ENCODE measurements around the gene TOP2B.

The TOP2B gene

DNA sequence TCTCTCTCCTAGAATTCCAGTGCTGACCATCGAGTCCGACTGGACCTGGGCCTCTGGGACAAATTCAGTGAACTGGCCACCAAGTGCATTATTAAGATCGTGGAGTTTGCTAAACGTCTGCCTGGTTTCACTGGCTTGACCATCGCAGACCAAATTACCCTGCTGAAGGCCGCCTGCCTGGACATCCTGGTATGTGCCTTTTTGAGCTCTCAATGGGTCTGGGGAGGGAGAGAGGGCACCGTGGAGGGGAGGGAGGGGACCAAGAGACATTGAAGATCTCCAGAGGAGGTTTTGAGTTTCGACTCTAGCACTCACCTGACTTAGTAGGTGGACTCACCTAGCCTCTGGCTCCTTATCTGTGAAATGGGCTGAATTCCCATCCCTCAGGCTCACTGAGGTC is 84.2 kb downstream of the TOP2B start:
- no peak for DNase-seq

DNA sequence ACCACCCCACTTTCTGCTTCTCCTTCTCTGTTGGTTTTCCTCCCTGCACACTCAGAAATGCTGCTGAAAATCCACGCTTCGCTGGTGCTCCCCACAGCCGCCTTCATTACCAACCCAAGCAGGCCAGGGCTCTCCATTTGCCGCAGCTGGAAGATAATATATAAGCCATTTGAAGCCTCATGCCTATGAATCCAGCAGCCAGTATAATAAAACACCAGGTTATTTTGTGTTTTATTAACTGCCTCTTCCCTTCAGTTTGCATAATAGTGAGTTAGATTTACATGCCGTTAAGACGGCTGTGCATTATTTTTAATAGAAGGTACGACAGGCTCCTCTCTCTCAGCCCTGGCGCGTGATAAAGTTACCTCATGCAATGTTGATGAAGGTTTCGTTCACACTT is 86.6 kb downstream of the TOP2B start:
- DNase-seq = no peak

DNA sequence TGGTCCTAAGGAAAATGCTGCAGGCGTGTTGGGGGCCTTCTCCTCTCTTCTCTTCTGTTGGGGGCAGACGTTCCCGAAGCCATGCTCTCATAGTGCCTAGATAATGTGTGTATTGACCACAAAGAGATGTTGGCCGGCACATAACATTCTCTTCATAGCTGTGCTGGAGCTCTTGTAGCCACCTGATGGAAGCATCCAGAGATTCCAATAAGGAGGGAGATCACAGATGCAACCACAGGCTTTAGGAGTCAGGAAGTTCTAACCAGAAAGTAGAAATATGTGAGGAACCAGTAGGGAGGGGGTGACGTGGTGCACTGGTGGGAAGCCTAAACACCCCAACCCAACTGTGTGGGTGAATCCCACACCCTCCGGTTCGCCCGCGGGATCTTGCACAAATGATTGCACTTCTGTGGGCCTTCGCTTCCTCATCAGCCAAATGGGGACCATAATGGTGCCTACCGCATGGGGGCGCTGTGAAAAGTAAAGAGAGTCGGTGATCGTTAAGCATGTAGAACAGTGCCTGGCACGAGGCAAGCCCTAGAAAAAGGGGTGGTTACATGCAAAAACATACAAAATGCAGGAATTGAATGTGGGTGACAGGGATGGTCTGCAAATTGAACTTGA is 87.8 kb downstream of the TOP2B start:
- DNase-seq = no peak

DNA sequence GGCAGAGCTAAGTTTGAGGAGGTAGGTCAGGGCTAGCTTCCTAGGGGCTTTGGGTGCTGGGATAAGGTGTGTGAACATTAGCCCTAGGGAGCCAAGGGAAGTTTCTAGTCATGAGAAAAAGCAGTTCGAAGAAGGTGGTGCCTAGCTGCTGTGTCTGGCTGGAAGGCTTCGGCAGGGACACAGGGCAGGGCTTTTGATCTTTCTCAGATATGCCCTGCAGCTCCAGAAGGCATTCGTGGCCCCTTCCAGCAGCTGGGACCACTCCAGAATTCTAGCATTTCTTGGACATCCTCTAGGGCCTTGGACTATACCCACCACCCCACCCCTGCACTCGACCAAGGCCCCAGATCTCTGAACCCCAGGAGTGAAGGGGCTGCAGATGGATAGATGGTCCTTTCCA is 88.6 kb downstream of the TOP2B start:
- no peak for DNase-seq

DNA sequence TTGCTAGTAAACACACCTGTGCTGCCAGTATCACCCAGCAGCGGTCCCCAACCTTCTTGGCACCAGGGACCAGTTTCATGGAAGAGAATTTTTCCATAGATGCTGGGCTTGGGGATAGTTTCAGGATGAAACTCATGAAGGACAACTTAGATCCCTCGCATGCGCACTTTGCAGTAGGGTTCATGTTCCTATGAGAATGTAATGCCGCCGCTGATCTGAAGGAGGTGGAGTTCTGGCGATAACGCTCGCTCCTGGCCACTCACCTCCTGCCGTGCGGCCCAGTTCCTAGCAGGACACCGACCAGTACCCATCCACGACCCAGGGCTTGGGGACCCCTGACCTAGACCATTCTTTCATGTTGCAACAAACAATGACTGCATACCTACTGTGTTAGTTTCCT is 89.7 kb downstream of the TOP2B start:
- DNase-seq = no peak

- no peak for DNase-seq
These were observed 90.4 kb downstream of the TOP2B start for GRCh38 chr3:25574172-25574765.

GRCh38 chr3:25573386-25574171 is 91.1 kb downstream of the TOP2B start:
- no peak for DNase-seq

GRCh38 chr3:25572919-25573385 is 91.8 kb downstream of the TOP2B start:
- no peak for DNase-seq

DNA sequence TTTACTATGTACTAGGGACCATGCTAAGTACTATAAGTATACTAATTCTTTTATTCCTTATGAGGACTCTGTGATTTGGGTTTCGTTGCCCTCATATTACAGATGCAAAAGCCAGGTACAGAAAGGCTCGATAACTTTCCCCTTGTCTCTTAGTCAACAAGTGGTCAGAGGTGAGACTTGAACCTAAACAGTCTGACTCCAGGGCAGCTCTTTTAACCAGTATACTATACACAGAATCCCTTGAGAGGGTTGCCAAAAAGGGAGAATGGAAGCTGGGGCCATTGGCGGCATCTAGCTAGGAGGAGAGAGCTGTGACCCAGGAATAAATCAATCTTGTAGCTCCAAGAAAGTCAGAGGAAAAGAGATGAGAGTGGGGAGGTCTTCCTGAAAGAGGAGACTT is 92.4 kb downstream of the TOP2B start:
- DNase-seq = no peak

DNA sequence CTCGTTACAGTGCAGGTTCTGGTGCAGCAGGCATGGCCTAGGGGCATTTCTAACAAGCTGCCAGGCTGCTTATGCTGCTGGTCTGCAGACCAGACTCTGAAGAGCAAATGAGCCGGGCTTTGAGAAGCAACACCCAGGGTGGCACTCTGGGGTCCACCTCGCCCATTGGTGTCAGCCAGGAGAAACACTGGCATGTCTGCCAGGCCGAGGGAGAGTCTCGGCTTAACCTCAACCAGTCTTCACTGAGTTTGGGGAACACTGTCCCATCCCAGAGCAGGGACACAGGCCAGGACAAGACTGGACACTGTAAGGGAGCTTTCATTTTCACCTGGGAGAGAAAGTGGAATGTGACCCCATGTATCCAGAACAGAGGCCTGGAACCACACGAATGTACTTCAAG is 93.4 kb downstream of the TOP2B start:
- DNase-seq = no peak

GRCh38 chr3:25568525-25569078 is 96.1 kb downstream of the TOP2B start:
- no peak for DNase-seq

DNA sequence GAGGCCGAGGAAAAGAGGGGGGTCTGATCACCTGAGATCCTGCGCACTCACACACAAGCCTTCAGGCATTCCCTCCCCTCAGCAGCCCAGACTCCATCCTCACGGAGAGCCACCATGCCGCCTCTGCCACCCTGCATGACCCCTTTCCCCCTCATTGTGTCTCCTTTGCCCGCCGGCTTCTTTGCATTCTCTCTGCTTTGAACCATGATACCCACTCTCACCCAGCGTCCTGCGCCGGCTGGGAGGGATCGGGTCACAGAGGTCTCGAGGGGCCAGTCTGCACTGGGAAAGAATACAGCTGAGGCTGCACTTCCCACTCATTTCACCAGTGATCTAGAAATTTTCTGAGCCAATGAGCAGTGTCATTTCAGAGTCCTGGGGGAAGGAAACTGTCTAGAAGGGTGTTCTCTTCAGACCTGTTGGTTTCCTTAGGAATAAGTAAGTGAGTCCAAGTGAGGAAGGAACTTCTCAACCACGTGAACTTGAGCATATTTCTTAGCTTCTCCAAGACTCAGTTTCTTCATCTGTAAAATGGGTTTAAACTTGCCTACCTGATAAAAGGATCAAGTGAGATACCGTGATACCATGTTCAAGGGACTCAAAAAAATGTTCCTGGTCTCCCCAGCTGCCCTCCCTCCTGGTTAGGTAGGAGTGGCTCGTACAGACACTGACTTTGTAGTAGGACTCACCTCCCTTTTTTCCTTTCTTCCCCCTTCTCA is 96.7 kb downstream of the TOP2B start:
- DNase-seq = no peak

DNA sequence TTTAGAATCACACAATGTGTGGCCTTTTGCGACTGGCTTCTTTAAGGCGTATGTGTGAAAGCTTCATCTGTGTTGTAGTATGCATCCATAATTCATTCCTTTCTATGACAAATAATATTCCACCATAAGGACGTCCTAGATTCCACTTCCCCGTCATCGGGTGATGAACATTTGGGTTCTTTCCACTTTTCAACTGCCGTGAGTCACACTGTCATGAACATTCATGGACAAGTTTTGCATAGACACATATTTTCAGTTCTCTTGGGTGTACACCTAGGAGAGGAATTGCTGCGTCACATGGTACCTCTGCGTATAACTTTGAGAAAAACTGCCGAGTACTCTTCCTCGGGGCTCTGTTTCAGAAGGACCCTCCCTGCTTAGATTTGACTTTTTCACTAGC is 97.3 kb downstream of the TOP2B start:
- DNase-seq = no peak

- DNase-seq = no peak
These were observed 98.3 kb downstream of the TOP2B start for GRCh38 chr3:25566358-25566920.

DNA sequence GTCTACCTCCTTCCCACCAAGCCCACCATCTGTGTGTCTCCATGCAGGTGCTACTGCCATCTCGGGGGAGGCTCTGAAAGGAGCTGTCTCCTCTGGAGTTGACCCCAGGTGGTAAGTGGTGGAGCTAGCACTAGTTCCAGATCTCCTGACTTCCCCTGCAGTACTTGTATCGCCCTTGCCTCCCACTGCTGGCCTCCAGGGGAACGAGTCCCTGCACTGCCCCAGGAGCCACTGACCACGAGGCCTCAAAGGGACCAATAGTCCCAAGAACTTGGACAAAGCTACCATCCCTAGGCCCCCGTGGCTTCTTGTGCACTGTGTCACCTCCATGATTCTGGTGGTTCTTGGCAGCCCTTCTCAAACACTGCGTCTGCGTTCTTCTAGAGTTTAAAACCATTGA is 98.9 kb downstream of the TOP2B start:
- DNase-seq = no peak

- no peak for DNase-seq
These were observed 100.6 kb downstream of the TOP2B start for GRCh38 chr3:25564075-25564474.

GRCh38 chr3:25563601-25564000 is 101.1 kb downstream of the TOP2B start:
- no peak for DNase-seq

- DNase-seq = no peak
These were observed 105.9 kb downstream of the TOP2B start for GRCh38 chr3:25558796-25559195.

GRCh38 chr3:25558121-25558520 is 106.6 kb downstream of the TOP2B start:
- no peak for DNase-seq

DNA sequence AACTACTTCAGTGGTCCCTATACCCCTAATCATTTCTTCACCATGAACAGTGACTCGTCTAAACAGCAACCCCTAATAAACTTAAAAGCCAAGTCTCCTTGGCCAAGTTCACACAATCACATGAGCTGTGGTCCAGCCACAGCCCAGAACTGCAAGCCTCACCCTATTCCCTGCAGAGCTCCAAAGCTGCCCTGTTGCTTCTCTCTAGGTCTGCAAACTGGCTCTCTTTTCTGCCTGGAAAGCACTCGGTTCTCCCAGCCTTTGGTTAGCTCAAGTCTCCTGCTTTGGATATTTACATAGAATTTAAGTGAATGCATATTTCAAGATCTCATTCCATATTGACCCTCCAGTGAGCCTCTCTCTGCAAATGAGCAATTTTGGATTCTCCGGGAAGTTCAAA is 107.0 kb downstream of the TOP2B start:
- DNase-seq = no peak

DNA sequence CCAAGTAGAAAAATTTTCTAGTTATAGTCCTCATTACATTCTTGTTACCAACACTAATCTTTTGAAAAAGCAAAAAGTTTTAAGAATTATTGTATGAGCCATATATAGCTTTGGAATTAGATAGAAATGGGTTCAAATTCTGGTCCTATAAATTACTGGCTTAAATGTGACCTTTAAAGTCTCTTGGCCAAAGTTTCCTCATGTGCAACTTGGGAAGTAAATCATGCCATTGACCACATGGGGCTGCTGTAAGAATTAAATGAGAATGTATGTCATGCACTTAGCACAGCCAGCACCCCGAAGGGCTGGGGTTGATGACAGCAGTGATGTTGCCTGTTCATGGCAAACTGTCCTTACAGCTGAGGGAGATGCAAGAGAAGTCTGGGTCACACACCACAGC is 108.3 kb downstream of the TOP2B start:
- no peak for DNase-seq

- DNase-seq = no peak
These were observed 108.8 kb downstream of the TOP2B start for GRCh38 chr3:25555695-25556437.
